AG04450 (cell line): ENCODE measurements around the gene TLE2. TPM values are rescaled to one million over a fixed set of nuclear protein-coding genes. Genes with fewer than 3 reads are reported as not detected.

Source experiments
- CTCF ChIA-PET: fragments of 300-600, 350-600 bp; formaldehyde crosslinking; extraction: SDS; loops from one replicate; lab custom pipeline; 2022; ENCODE audit warnings: antibody characterized with exemption, inconsistent platforms; lab: Charles Lee
- POLR2A ChIA-PET: fragments of 350-600 bp; formaldehyde crosslinking; extraction: SDS; loops from one replicate; lab custom pipeline; 2021; ENCODE audit warnings: antibody characterized with exemption, inconsistent platforms; lab: Yijun Ruan, JAX
- DNase-seq: peaks from one replicate; pipeline ENCODE4 v3.0.0-alpha.2; 2011; ENCODE audit warnings: low read depth, low spot score
- H3K27ac ChIP-seq: one replicate; pipeline ENCODE4 v1.5.1; 2012; ENCODE audit warnings: low read depth, low read length, control low read depth
- H3K27me3 ChIP-seq: one replicate; pipeline ENCODE4 v1.6.0; 2012; ENCODE audit warnings: low read length; ENCODE audit not compliant: control insufficient read depth, insufficient read depth
- H3K4me3 ChIP-seq: 2 replicates; pipeline ENCODE4 v1.5.1; 2011; ENCODE audit warnings: mild to moderate bottlenecking, low read depth, low read length, control low read depth
- H3K9me3 ChIP-seq: 2 replicates; pipeline ENCODE4 v1.5.1; 2012; ENCODE audit warnings: low read length; ENCODE audit not compliant: control insufficient read depth, insufficient read depth
- polyA plus RNA-seq: library from polyadenylated mRNA; depleted of rRNA; stranded (reverse); fragments of >200 nt; gene quantifications from 2 replicates; pipeline ENCODE4 v1.2.3, GENCODE V29; 2011
- TF ChIP-seq, protein P1 (sequence below): IDR thresholded peaks from 2 replicates; pipeline ENCODE4 v1.5.1; 2011; ENCODE audit warnings: low read depth, low read length, control low read depth, inconsistent platforms

Gene TLE2
- polyA plus RNA-seq, 1 experiment: 0.47 TPM

- no peak for DNase-seq
- ChIA-PET POLR2A (interaction anchor here (0.9 to 1.1 kb wide), 2 partner anchors 10 to 11 kb away, joined by 3 read pairs; no protein-coding TSS in a partner anchor), CTCF (interaction anchor here (0.5 to 1.1 kb wide), 3 partner anchors 92 to 1374 kb away, joined by 3 to 7 read pairs (median 4); no protein-coding TSS in a partner anchor)
- Histone ChIP-seq H3K9me3 (no peaks in the 10 kb centered on the region; the same call in 1 of the 2 replicates), H3K27ac (no peak overlapping the region), H3K4me3 (no peak overlapping the region), H3K27me3 (no peaks in the 10 kb centered on the region)
- TF ChIP-seq, protein P1, sequence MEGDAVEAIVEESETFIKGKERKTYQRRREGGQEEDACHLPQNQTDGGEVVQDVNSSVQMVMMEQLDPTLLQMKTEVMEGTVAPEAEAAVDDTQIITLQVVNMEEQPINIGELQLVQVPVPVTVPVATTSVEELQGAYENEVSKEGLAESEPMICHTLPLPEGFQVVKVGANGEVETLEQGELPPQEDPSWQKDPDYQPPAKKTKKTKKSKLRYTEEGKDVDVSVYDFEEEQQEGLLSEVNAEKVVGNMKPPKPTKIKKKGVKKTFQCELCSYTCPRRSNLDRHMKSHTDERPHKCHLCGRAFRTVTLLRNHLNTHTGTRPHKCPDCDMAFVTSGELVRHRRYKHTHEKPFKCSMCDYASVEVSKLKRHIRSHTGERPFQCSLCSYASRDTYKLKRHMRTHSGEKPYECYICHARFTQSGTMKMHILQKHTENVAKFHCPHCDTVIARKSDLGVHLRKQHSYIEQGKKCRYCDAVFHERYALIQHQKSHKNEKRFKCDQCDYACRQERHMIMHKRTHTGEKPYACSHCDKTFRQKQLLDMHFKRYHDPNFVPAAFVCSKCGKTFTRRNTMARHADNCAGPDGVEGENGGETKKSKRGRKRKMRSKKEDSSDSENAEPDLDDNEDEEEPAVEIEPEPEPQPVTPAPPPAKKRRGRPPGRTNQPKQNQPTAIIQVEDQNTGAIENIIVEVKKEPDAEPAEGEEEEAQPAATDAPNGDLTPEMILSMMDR: no peak
Measured at GRCh38 chr19:3042621-3043267, 13.7 kb upstream of the TLE2 start.

GRCh38 chr19:3041761-3042620 lies 12.9 kb upstream of the TLE2 start:
- Histone ChIP-seq H3K27me3 (no peaks in the 10 kb centered on the region), H3K4me3 (no peak overlapping the region), H3K27ac (no peak overlapping the region), H3K9me3 (no peaks in the 10 kb centered on the region; the same call in 1 of the 2 replicates)
- DNase-seq: no peak
- TF ChIP-seq, protein P1: no peak
- ChIA-PET POLR2A (no interaction called here), CTCF (interaction anchor here (1.1 kb wide), 1 partner anchor 91 kb away, joined by 7 read pairs; no protein-coding TSS in a partner anchor)

- Histone ChIP-seq H3K4me3 (no peak overlapping the region), H3K9me3 (no peaks in the 10 kb centered on the region; the same call in 1 of the 2 replicates), H3K27me3 (no peaks in the 10 kb centered on the region), H3K27ac (no peak overlapping the region)
- TF ChIP-seq, protein P1: no peak
- ChIA-PET CTCF (no interaction called here), POLR2A (no interaction called here)
- no peak for DNase-seq
Measured at GRCh38 chr19:3041327-3041726, 12.2 kb upstream of the TLE2 start.

DNA sequence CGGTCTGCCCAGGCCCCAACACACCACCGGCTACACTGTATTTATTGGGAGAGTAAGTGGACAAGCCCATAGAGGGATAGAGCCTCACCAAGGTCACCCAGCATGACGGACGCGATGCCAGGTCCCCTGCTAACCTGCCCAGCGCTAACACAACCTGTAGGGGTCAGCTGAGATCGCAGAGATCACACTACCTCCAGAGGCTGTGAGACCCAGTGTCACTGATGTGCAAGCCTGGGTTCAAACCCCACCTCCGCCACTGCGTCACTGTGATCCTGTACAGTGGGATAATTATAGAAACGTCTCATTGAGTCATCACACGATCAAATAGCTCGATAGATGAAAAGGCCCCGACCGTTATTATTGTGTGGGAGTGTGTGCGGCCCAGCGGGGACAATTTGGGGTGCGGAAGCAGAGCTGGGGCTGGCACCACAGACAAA lies 10.6 kb upstream of the TLE2 start:
- ChIA-PET CTCF (no interaction called here), POLR2A (no interaction called here)

More for the DNA sequence above, 10.6 kb upstream of the TLE2 start:
- Histone ChIP-seq H3K27ac (no peak overlapping the region), H3K4me3 (no peak overlapping the region), H3K27me3 (no peaks in the 10 kb centered on the region), H3K9me3 (no peaks in the 10 kb centered on the region; the same call in 1 of the 2 replicates)
- TF ChIP-seq, protein P1: no peak
- DNase-seq: no peak
